Upper lobe of right lung (tissue), 1 donor: ENCODE results near the gene RAD51AP2. TPM values are rescaled to one million over a fixed set of nuclear protein-coding genes. Genes with fewer than 3 reads are reported as not detected.
A peak's percentile ranks its signal among the peaks of the same experiment; 100 is the strongest.

Source experiments
- ATAC-seq: fragments of 200-7000 bp; cut with Tn5 transposase; one replicate; pipeline ENCODE4 v1.9.1; 2020; ENCODE audit warnings: mild to moderate bottlenecking, moderate library complexity
- DNase-seq: peaks from one replicate; pipeline ENCODE4 v3.0.0-alpha.2; 2020
- H3K27ac ChIP-seq: fragments of 200-600 bp; one replicate; pipeline ENCODE4 v1.8.0; 2022
- H3K27me3 ChIP-seq: fragments of 200-600 bp; one replicate; pipeline ENCODE4 v1.8.0; 2022; ENCODE audit warnings: mild to moderate bottlenecking
- H3K36me3 ChIP-seq: fragments of 200-600 bp; one replicate; pipeline ENCODE4 v1.8.0; 2022
- H3K4me1 ChIP-seq: fragments of 200-600 bp; one replicate; pipeline ENCODE4 v1.8.0; 2022
- H3K4me3 ChIP-seq: fragments of 200-600 bp; one replicate; pipeline ENCODE4 v1.8.0; 2022; ENCODE audit warnings: mild to moderate bottlenecking
- H3K9me3 ChIP-seq: fragments of 200-600 bp; one replicate; pipeline ENCODE4 v1.8.0; 2022
- intact Hi-C: fragments of 100-400 bp; cut with DNase I; formaldehyde crosslinking; loops from one replicate; pipeline ENCODE4 v1.11.0; 2022
- total RNA-seq: library from RNA; stranded (reverse); fragmentation: NEBNext Ultra II Directional; extraction: Animal tissue kit (Norgen Biotek cat#: 25700); gene quantifications from one replicate; pipeline ENCODE4 v1.2.1, GENCODE V29; 2021
- TF ChIP-seq, protein P1 (sequence below): fragments of 200-600 bp; IDR thresholded peaks from one replicate; pipeline ENCODE4 v1.8.0; 2022; ENCODE audit warnings: antibody characterized with exemption
- donor health status: DM: no; HTN: yes; CAD: no; lungs with severe emphysema.

Gene RAD51AP2
- total RNA-seq, 1 donor from 2014 or later: not detected

DNA sequence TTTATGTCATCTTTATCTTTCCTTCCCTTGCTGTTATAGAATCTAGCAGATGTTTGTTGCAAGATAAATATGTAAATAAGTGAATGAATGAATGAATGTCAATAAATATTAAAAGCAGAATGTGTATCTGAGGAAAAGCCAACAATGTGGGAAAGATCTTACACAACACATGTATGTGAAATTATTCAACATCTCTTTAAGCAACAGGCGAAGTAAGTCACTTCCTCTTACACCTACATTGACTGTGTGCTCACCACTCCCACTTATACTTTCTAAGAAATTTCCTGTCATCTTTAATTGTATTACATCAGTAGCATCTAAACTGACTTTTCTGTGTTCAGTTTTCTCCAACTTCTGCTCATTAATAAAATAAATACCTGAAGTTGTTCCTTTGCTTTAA lies 43.0 kb downstream of the RAD51AP2 start:
- ATAC-seq: peak; percentile 39
- Histone ChIP-seq H3K4me3 (no peak overlapping the region), H3K9me3 (no peaks in the 10 kb centered on the region), H3K4me1 (no peaks in the 10 kb centered on the region), H3K36me3 (no peaks in the 10 kb centered on the region), H3K27ac (no peak overlapping the region), H3K27me3 (no peaks in the 10 kb centered on the region)
- no peak for DNase-seq
- TF ChIP-seq, protein P1, sequence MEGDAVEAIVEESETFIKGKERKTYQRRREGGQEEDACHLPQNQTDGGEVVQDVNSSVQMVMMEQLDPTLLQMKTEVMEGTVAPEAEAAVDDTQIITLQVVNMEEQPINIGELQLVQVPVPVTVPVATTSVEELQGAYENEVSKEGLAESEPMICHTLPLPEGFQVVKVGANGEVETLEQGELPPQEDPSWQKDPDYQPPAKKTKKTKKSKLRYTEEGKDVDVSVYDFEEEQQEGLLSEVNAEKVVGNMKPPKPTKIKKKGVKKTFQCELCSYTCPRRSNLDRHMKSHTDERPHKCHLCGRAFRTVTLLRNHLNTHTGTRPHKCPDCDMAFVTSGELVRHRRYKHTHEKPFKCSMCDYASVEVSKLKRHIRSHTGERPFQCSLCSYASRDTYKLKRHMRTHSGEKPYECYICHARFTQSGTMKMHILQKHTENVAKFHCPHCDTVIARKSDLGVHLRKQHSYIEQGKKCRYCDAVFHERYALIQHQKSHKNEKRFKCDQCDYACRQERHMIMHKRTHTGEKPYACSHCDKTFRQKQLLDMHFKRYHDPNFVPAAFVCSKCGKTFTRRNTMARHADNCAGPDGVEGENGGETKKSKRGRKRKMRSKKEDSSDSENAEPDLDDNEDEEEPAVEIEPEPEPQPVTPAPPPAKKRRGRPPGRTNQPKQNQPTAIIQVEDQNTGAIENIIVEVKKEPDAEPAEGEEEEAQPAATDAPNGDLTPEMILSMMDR: no peak
- intact Hi-C loops: no loop called here

DNA sequence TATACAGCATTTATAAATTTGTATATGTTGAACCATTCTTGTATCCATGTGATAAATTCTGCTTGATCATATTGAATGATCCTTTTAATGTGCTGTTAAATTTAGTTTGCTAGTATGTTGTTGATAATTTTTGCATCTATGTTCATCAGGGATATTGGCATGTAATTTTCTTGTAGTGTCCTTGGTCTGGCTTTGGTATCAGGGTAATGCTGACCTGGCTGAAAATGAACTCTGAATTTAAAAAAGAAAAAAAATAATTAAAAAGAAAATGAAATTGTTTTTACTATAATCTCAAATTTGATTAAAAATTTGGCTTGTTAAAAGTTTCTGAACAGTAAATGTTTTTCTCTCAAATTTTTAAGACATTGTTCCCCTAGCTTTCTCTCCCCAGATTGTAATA lies 46.3 kb downstream of the RAD51AP2 start:
- ATAC-seq: no peak
- intact Hi-C loops: no loop called here
- H3K36me3 ChIP-seq: no peaks in the 10 kb centered on the region

DNA sequence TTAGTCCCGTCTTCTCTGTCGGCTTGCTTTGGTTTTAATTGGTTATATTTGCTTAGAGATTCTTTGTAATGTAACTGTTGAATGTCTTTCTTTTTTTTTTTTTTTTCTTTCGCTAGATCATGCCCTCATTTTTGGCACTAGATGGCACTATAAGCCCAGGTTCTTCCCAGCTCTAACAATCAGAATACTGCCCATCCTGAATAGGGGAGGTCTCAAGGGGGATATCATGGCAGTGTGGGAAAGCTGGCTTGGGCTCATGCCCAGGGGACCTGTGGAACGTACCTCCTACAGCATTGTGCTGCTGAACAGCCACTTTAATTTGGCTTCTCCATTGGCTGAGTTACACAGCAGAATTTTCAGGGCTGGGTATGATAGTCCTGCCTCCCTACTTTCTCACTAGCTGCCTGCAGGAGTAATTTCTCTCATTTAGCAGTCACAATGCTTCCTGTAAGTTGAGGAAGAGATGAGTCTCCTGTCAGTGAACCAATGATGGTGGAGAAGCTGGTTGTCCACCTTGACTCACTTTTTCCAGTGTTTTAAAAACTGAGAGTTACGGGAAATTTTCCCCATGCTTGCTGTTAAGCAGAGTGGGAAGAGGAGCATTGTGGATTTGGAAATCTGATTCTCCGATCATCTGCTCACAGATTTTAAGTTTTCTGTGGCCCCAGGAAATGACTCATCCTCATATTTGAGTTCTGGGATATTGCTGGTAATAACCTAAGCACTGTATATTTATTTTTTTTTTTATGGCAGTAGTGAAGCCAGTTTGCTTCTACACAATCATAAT lies 47.2 kb downstream of the RAD51AP2 start:
- H3K9me3 ChIP-seq: no peaks in the 10 kb centered on the region
- ATAC-seq: peak; percentile 46
- no peaks in the 10 kb centered on the region for H3K4me1 ChIP-seq
- H3K36me3 ChIP-seq: no peaks in the 10 kb centered on the region
- no peaks in the 10 kb centered on the region for H3K27me3 ChIP-seq
- H3K27ac ChIP-seq: no peak overlapping the region
- intact Hi-C loops: no loop called here
- no peak overlapping the region for H3K4me3 ChIP-seq
- no peak for DNase-seq
- TF ChIP-seq, protein P1: peak; percentile 23

More for the DNA sequence above, 46.3 kb downstream of the RAD51AP2 start:
- Histone ChIP-seq H3K9me3 (no peaks in the 10 kb centered on the region), H3K4me3 (no peak overlapping the region), H3K27me3 (no peaks in the 10 kb centered on the region), H3K4me1 (no peaks in the 10 kb centered on the region), H3K27ac (no peak overlapping the region)
- no peak for DNase-seq
- TF ChIP-seq, protein P1: no peak

DNA sequence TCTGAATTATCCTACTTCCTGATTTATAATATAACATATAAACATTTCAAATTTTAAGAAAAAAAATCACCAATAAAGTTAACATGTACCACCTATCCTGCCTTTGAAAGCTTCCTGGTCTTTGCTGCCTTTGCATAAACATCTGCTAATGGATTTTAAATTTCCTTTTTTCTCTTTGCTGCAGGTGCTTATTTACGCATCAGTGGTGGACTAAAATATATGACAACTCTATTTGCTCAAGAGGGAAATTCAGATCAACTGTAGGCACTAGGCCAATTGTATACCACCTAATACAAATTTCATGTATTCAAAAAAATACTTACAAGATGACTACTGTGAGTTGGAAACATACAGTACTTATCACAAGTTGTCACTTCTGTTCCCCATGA lies 57.2 kb downstream of the RAD51AP2 start:
- Histone ChIP-seq H3K27me3 (no peaks in the 10 kb centered on the region), H3K36me3 (no peaks in the 10 kb centered on the region), H3K9me3 (no peaks in the 10 kb centered on the region), H3K4me1 (no peaks in the 10 kb centered on the region), H3K27ac (no peak overlapping the region), H3K4me3 (no peak overlapping the region)
- DNase-seq: no peak
- ATAC-seq: no peak
- TF ChIP-seq, protein P1: no peak
- intact Hi-C loops: no loop called here

Other genes starting within 250 kb of the RAD51AP2 start
- gene VSNL1, start 22.3 kb upstream of the RAD51AP2 start, total RNA-seq: 1.2 TPM
- gene SMC6, start 235.4 kb upstream of the RAD51AP2 start, total RNA-seq: 16.0 TPM
- gene GEN1, start 235.7 kb upstream of the RAD51AP2 start, total RNA-seq: 7.0 TPM